OCI-LY3 (cell line): ENCODE data around the gene UBE2L6.

Experiments used
- EZH2phosphoT487 ChIP-seq: fragments of 200-600 bp; shearing (Covaris generic); IDR thresholded peaks from 2 replicates; pipeline ENCODE4 v1.6.1; 2018; ENCODE audit warnings: antibody characterized with exemption, mixed run types, low read depth
- TF ChIP-seq, protein P1 (sequence below): fragments of 200-600, 300-600 bp; sonication (generic); IDR thresholded peaks from 2 replicates; pipeline ENCODE4 v1.5.1; 2014; ENCODE audit warnings: antibody characterized with exemption, low read length, low read depth

DNA sequence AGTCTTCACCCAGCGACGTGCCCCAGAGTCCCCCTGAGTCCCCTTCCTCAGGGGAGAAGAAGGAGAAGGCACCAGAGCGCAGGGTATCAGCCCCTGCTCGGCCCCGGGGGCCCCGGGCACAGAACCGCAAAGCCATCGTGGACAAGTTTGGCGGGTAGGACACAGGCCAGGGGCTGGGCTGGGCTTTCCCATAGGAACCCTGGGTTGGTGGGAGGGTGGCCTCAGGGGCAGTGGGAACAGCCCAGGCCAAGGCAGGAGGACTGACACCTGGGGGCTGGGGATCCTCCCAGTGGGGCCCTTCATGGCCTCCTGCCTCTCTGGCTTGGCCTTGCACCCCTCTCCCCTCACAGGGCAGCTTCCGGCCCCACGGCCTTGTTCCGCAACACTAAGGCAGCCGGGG is 21.6 kb downstream of the UBE2L6 start:
- TF ChIP-seq, protein P1, sequence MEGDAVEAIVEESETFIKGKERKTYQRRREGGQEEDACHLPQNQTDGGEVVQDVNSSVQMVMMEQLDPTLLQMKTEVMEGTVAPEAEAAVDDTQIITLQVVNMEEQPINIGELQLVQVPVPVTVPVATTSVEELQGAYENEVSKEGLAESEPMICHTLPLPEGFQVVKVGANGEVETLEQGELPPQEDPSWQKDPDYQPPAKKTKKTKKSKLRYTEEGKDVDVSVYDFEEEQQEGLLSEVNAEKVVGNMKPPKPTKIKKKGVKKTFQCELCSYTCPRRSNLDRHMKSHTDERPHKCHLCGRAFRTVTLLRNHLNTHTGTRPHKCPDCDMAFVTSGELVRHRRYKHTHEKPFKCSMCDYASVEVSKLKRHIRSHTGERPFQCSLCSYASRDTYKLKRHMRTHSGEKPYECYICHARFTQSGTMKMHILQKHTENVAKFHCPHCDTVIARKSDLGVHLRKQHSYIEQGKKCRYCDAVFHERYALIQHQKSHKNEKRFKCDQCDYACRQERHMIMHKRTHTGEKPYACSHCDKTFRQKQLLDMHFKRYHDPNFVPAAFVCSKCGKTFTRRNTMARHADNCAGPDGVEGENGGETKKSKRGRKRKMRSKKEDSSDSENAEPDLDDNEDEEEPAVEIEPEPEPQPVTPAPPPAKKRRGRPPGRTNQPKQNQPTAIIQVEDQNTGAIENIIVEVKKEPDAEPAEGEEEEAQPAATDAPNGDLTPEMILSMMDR: no peak
- TF ChIP-seq EZH2phosphoT487: no peak
